GM19238 (cell line): Measurements from ENCODE around the gene LASP1.
"Not testable (repeated sequence)": the region's sequence is repeated elsewhere in the genome, so short reads cannot be mapped to it uniquely, and the experiment has no call there.

ENCODE experiments used
- DNase-seq: peaks from one replicate; pipeline ENCODE4 v3.0.0; 2011; ENCODE audit warnings: low spot score; ENCODE audit not compliant: insufficient read length

LASP1 gene

GRCh38 chr17:38925263-38925995 is 55.6 kb downstream of the LASP1 start, which contains the start of gene LASP1NB:
LASP1NB (plus strand) TSS chr17:38925614.
- no peak for DNase-seq

- DNase-seq: no peak
Observed at GRCh38 chr17:38926293-38927070, 56.6 kb downstream of the LASP1 start.

- not testable (repeated sequence) for DNase-seq
Observed at GRCh38 chr17:38930782-38931181, 60.9 kb downstream of the LASP1 start.

GRCh38 chr17:38933962-38934361 is 64.1 kb downstream of the LASP1 start:
- not testable (repeated sequence) for DNase-seq

GRCh38 chr17:38939987-38940386 is 70.1 kb downstream of the LASP1 start:
- DNase-seq: no peak

GRCh38 chr17:38940404-38940803 is 70.5 kb downstream of the LASP1 start:
- no peak for DNase-seq

- no peak for DNase-seq
Observed at GRCh38 chr17:38942696-38943334, 73.0 kb downstream of the LASP1 start.

- DNase-seq: no peak
Observed at GRCh38 chr17:38943607-38944006, 73.7 kb downstream of the LASP1 start.

- no peak for DNase-seq
Observed at GRCh38 chr17:38947189-38947588, 77.3 kb downstream of the LASP1 start.

GRCh38 chr17:38953800-38954199 is 83.9 kb downstream of the LASP1 start:
- DNase-seq: not testable (repeated sequence)

- no peak for DNase-seq
Observed at GRCh38 chr17:38958326-38958725, 88.5 kb downstream of the LASP1 start.

GRCh38 chr17:38958756-38959155 is 88.9 kb downstream of the LASP1 start:
- no peak for DNase-seq

GRCh38 chr17:38959508-38959907 is 89.7 kb downstream of the LASP1 start:
- DNase-seq: no peak

GRCh38 chr17:38960402-38960801 is 90.5 kb downstream of the LASP1 start:
- no peak for DNase-seq

- no peak for DNase-seq
Observed at GRCh38 chr17:38961413-38961812, 91.6 kb downstream of the LASP1 start.

GRCh38 chr17:38967290-38967738 is 97.5 kb downstream of the LASP1 start, which contains the start of gene FBXO47:
FBXO47 (minus strand) TSS chr17:38967403; CDS start chr17:38963025, 4,378 bp downstream.
- peak; percentile 19 for DNase-seq

- DNase-seq: no peak
Observed at GRCh38 chr17:38969281-38969680, 99.4 kb downstream of the LASP1 start.

- DNase-seq: no peak
Observed at GRCh38 chr17:38970128-38970527, 100.3 kb downstream of the LASP1 start.

GRCh38 chr17:38970804-38971203 is 100.9 kb downstream of the LASP1 start:
- no peak for DNase-seq
